Measurements from ENCODE around the gene SHB. TPM values are rescaled to one million over a fixed set of nuclear protein-coding genes. Genes with fewer than 3 reads are reported as not detected.

The SHB gene
- total and polyA plus RNA-seq, 2 of the 13 experiments (the other 11 are each of a cell fraction or from before 2014, with no cell fraction given): 19.4 to 20.7 TPM

DNA sequence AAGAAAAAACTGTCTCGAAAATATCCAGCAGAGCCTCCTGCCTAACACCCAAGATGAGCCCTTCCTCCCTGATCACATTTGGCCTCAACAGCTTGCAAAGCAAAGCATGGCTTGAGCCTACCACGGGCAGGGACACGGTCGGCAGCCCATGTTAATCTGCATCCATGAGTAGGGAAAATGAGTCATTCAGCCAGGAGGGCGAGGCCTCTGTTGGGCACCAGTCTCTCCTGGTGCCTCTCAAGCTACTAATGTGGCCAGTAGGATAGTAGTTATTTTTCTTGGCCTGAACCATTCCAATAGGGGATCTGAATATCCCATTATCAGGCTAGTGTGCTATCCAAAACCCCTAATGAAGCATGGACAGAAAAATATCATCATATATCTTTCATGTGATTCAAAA lies 43.0 kb upstream of the SHB start (continued):
- TF ChIP-seq, protein P1, sequence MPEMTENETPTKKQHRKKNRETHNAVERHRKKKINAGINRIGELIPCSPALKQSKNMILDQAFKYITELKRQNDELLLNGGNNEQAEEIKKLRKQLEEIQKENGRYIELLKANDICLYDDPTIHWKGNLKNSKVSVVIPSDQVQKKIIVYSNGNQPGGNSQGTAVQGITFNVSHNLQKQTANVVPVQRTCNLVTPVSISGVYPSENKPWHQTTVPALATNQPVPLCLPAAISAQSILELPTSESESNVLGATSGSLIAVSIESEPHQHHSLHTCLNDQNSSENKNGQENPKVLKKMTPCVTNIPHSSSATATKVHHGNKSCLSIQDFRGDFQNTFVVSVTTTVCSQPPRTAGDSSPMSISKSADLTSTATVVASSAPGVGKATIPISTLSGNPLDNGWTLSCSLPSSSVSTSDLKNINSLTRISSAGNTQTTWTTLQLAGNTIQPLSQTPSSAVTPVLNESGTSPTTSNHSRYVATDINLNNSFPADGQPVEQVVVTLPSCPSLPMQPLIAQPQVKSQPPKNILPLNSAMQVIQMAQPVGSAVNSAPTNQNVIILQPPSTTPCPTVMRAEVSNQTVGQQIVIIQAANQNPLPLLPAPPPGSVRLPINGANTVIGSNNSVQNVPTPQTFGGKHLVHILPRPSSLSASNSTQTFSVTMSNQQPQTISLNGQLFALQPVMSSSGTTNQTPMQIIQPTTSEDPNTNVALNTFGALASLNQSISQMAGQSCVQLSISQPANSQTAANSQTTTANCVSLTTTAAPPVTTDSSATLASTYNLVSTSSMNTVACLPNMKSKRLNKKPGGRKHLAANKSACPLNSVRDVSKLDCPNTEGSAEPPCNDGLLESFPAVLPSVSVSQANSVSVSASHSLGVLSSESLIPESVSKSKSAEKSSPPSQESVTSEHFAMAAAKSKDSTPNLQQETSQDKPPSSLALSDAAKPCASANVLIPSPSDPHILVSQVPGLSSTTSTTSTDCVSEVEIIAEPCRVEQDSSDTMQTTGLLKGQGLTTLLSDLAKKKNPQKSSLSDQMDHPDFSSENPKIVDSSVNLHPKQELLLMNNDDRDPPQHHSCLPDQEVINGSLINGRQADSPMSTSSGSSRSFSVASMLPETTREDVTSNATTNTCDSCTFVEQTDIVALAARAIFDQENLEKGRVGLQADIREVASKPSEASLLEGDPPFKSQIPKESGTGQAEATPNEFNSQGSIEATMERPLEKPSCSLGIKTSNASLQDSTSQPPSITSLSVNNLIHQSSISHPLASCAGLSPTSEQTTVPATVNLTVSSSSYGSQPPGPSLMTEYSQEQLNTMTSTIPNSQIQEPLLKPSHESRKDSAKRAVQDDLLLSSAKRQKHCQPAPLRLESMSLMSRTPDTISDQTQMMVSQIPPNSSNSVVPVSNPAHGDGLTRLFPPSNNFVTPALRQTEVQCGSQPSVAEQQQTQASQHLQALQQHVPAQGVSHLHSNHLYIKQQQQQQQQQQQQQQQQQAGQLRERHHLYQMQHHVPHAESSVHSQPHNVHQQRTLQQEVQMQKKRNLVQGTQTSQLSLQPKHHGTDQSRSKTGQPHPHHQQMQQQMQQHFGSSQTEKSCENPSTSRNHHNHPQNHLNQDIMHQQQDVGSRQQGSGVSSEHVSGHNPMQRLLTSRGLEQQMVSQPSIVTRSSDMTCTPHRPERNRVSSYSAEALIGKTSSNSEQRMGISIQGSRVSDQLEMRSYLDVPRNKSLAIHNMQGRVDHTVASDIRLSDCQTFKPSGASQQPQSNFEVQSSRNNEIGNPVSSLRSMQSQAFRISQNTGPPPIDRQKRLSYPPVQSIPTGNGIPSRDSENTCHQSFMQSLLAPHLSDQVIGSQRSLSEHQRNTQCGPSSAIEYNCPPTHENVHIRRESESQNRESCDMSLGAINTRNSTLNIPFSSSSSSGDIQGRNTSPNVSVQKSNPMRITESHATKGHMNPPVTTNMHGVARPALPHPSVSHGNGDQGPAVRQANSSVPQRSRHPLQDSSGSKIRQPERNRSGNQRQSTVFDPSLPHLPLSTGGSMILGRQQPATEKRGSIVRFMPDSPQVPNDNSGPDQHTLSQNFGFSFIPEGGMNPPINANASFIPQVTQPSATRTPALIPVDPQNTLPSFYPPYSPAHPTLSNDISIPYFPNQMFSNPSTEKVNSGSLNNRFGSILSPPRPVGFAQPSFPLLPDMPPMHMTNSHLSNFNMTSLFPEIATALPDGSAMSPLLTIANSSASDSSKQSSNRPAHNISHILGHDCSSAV (CRISPR knock-in tag; IDR thresholded peaks at IDR 0.05; ENCODE audit: borderline replicate concordance): no peak
- no peak for TF ChIP-seq PHF20 (CRISPR knock-in tag; IDR thresholded peaks at IDR 0.05)
- TF ChIP-seq, protein P2, sequence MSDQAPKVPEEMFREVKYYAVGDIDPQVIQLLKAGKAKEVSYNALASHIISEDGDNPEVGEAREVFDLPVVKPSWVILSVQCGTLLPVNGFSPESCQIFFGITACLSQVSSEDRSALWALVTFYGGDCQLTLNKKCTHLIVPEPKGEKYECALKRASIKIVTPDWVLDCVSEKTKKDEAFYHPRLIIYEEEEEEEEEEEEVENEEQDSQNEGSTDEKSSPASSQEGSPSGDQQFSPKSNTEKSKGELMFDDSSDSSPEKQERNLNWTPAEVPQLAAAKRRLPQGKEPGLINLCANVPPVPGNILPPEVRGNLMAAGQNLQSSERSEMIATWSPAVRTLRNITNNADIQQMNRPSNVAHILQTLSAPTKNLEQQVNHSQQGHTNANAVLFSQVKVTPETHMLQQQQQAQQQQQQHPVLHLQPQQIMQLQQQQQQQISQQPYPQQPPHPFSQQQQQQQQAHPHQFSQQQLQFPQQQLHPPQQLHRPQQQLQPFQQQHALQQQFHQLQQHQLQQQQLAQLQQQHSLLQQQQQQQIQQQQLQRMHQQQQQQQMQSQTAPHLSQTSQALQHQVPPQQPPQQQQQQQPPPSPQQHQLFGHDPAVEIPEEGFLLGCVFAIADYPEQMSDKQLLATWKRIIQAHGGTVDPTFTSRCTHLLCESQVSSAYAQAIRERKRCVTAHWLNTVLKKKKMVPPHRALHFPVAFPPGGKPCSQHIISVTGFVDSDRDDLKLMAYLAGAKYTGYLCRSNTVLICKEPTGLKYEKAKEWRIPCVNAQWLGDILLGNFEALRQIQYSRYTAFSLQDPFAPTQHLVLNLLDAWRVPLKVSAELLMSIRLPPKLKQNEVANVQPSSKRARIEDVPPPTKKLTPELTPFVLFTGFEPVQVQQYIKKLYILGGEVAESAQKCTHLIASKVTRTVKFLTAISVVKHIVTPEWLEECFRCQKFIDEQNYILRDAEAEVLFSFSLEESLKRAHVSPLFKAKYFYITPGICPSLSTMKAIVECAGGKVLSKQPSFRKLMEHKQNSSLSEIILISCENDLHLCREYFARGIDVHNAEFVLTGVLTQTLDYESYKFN (CRISPR knock-in tag; conservative IDR thresholded peaks at IDR 0.05): no peak
- no peak for TF ChIP-seq SMAD9 (CRISPR knock-in tag; IDR thresholded peaks at IDR 0.05)
- no peak for TF ChIP-seq TCF7 (IDR thresholded peaks at IDR 0.05; ENCODE audit: low read depth)
- TF ChIP-seq REL (CRISPR knock-in tag; conservative IDR thresholded peaks at IDR 0.05): no peak
- TF ChIP-seq ZNF563 (CRISPR knock-in tag; IDR thresholded peaks at IDR 0.05): no peak
- TF ChIP-seq, protein P3, sequence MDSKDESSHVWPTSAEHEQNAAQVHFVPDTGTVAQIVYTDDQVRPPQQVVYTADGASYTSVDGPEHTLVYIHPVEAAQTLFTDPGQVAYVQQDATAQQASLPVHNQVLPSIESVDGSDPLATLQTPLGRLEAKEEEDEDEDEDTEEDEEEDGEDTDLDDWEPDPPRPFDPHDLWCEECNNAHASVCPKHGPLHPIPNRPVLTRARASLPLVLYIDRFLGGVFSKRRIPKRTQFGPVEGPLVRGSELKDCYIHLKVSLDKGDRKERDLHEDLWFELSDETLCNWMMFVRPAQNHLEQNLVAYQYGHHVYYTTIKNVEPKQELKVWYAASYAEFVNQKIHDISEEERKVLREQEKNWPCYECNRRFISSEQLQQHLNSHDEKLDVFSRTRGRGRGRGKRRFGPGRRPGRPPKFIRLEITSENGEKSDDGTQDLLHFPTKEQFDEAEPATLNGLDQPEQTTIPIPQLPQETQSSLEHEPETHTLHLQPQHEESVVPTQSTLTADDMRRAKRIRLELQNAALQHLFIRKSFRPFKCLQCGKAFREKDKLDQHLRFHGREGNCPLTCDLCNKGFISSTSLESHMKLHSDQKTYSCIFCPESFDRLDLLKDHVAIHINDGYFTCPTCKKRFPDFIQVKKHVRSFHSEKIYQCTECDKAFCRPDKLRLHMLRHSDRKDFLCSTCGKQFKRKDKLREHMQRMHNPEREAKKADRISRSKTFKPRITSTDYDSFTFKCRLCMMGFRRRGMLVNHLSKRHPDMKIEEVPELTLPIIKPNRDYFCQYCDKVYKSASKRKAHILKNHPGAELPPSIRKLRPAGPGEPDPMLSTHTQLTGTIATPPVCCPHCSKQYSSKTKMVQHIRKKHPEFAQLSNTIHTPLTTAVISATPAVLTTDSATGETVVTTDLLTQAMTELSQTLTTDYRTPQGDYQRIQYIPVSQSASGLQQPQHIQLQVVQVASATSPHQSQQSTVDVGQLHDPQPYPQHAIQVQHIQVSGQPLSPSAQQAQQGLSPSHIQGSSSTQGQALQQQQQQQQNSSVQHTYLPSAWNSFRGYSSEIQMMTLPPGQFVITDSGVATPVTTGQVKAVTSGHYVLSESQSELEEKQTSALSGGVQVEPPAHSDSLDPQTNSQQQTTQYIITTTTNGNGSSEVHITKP (CRISPR knock-in tag; IDR thresholded peaks at IDR 0.05; ENCODE audit: low read depth): no peak

Data from HepG2 (cell line).